Coronary artery (tissue), 2 donors: ENCODE data around the gene CCDC157.

Experiments
- DNase-seq: peaks from one replicate; pipeline ENCODE4 v3.0.0-alpha.2; 2017; ENCODE audit warnings: low spot score
- H3K27ac ChIP-seq, 2 donors: fragments of 200-600 bp; sonication (generic); one replicate each; pipeline ENCODE4 v1.5.1; 2016 to 2019
- H3K4me3 ChIP-seq: fragments of 200-600 bp; sonication (generic); 2 replicates; pipeline ENCODE4 v1.5.1; 2016; ENCODE audit warnings: mild to moderate bottlenecking, moderate library complexity
- CTCF ChIP-seq: fragments of 200-600 bp; sonication (generic); IDR thresholded peaks from one replicate; pipeline ENCODE4 v1.5.1; 2019; ENCODE audit warnings: antibody characterized with exemption

Gene CCDC157

DNA sequence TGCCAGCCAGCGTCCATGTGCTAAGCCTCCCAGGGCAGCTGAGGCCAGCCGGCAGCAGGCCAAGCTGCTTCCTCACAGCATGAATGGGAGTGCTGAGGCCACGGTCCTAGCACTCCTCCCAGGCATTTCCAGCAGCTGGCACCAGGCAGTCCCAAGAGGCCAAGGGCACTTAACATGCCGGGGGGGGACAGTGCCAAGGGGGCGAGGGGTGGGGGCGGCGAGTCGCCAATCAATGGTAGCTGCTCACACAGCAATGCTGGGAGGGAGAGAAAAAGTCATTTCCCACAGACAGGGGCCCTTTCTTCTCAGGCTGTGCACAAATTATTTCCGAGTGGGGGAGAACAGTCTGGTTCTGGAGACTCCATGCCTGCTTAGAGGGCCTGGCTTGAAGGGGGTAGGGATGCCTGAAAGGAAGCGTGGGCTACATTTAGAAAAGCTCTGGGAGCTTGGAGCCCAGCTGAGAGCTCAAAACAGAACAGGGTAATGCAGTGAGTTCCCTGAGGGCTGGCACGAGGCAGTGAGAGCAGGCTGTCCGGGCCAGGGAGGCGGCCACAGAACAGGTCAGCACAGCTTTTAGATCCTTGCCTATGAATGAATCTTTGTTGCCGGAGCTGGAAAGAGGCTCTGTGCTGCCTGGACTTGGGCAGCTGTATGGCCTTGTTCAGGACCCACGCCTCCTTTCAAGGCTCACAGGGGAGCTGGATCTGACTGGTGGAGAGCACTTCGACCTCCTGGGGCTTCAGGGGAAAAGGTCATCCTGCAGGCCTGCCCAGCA, 15.7 kb upstream of the CCDC157 start:
- Histone ChIP-seq H3K4me3 (no peak overlapping the region), H3K27ac (peak overlapping the region; percentile 28 to 78)
- TF ChIP-seq CTCF, result no peak
- no peak for DNase-seq

DNA sequence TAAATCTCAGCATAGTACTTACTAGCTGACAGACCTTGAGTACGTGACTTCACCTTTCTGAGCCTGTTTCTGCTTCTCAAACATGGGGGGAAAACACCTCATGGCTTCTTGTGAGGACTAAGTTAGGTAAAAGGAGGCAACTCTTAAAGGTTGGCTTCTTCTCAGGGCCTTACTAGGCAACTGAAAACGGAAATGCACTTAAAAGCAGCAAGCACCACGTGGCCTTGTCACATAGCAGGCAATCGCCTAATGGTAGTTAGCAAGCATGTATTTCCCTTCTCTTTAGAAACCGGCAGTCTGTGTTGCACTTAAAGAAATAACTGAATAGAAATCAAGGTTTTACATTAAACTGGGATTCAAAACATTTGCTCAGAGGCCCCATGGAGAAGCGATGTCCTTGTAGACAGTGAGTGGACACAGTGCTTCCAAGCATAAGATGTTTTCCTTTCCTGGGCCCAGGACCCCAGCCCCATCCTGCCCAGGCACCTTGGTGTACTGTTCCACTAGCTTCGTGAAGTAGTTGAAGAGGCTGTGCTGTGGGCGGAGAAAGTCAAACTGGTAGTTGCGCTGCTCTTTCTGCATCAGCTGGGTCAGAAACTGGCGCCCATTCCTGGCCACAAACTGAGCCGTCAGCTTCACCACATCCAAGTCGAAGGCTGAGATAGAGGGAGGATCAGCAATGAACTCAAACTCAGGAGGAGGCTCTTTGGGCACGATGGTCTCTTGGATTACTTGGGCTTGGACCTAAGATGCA, 12.2 kb upstream of the CCDC157 start:
- Histone ChIP-seq H3K27ac (no peak overlapping the region), H3K4me3 (no peak overlapping the region)
- TF ChIP-seq CTCF, result no peak
- no peak for DNase-seq

GRCh38 chr22:30347255-30347892, 9.4 kb upstream of the CCDC157 start:
- no peak for DNase-seq
- Histone ChIP-seq H3K27ac (no peak overlapping the region), H3K4me3 (no peak overlapping the region)
- TF ChIP-seq CTCF, result no peak

GRCh38 chr22:30348404-30348803, 8.4 kb upstream of the CCDC157 start:
- no peak for TF ChIP-seq CTCF
- DNase-seq, result no peak
- no peak overlapping the region for H3K27ac ChIP-seq
- no peak overlapping the region for H3K4me3 ChIP-seq

DNA sequence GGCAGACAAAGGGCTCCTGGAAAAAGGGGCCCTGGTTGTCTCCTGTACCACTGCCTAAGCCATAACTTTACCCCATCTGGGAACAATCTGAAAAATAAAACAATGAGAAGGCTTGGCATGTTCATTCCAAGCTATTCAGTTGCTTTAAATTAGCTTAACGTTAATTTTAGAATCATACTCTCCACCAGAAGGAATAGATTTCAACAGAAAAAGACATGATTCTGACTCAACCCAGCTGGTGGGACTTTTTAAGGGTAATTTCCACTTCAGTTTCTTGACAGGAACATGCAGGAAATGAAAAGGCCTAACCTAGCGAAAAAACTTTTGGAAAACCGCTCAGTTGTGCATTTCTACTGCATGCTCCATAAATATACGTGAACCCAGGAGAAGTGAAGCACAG, 8.0 kb upstream of the CCDC157 start:
- no peak overlapping the region for H3K27ac ChIP-seq
- TF ChIP-seq CTCF, result no peak
- DNase-seq, result no peak
- H3K4me3 ChIP-seq, result no peak overlapping the region

DNA sequence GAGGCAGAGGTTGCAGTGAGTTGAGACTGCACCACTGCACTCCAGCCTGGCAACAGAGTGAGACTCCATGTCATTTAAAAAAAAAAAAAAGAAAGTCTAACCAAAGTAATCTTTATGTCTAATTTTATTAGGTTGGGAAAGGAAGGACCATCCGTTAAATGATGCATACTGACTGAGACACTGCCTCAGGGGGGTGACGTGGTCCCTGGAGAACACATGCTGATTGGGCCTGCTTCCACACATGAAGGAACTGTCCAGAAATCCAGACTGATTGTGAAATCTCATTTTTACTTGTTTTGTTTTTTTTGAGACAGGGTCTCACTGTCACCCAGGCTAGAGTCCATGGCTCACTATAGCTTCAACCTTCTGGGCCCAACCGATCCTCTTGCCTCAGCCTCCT, 5.6 kb upstream of the CCDC157 start:
- no peak for DNase-seq
- H3K27ac ChIP-seq, result no peak overlapping the region
- no peak overlapping the region for H3K4me3 ChIP-seq
- no peak for TF ChIP-seq CTCF
